K562 (cell line): ENCODE results near the gene MTTP. TPM values are rescaled to one million over a fixed set of nuclear protein-coding genes. Genes with fewer than 3 reads are reported as not detected.

ENCODE experiments used
- ATAC-seq: fragments of 200-7000 bp; cut with Tn5 transposase; 3 replicates; pipeline ENCODE4 v1.9.1; 2020; ENCODE audit warnings: moderate library complexity
- BruUV-seq: library from RNA; stranded (reverse); fragments of 400-500 nt; replicated peaks from 2 replicates; lab custom pipeline; 2021; lab: Mats Ljungman, UMichigan
- CTCF ChIA-PET: fragments of 300-600 bp; formaldehyde crosslinking; extraction: SDS; loops from one replicate; lab custom pipeline; 2021; ENCODE audit warnings: low intra/inter-chr PET ratio; lab: Yijun Ruan, JAX
- POLR2A ChIA-PET: fragments of 300-600, 350-650 bp; sonication (Branson Sonifier 250); formaldehyde crosslinking; extraction: SDS; loops from one replicate; lab custom pipeline; 2021; ENCODE audit warnings: antibody characterized with exemption, inconsistent platforms; lab: Yijun Ruan, JAX
- DNase-seq, 4 experiments: peaks; one replicate each; pipeline versions ENCODE4 v3.0.0 to v3.0.0-alpha.2; 2011 to 2018; ENCODE audit warnings: low spot score in 3 of 4, mixed read lengths in 3 of 4; ENCODE audit errors: extremely low read depth in 1 of 4
- FAIRE-seq: peaks from 2 replicates; lab custom pipeline; 2011; peaks lifted over from hg19 to GRCh38; lab: Jason Lieb, UNC
- H2AFZ ChIP-seq: 2 replicates; pipeline ENCODE4 v1.6.0; 2011; ENCODE audit warnings: low read depth, low read length, control low read depth, inconsistent platforms
- H3K27ac ChIP-seq: fragments of 200-600 bp; 3 replicates; pipeline ENCODE4 v1.8.0; 2011; ENCODE audit warnings: low read depth, mild to moderate bottlenecking, control low read depth, inconsistent platforms, low read length, moderate library complexity, mixed read lengths; ENCODE audit errors: extremely low read depth
- H3K27me3 ChIP-seq, 2 experiments: fragments of 300-600 bp in 1 of 2; 2 replicates in 1 of 2; 3 replicates in 1 of 2; pipeline versions ENCODE4 v1.6.0 to v1.8.0; 2011; ENCODE audit warnings: inconsistent platforms in 2 of 2, low read length in 2 of 2, mild to moderate bottlenecking in 1 of 2, mixed read lengths in 1 of 2, moderate library complexity in 1 of 2; ENCODE audit not compliant: control insufficient read depth in 2 of 2, insufficient read depth in 2 of 2
- H3K36me3 ChIP-seq: fragments of 300-600 bp; 3 replicates; pipeline ENCODE4 v1.8.0; 2011; ENCODE audit warnings: mild to moderate bottlenecking, low read length, inconsistent platforms; ENCODE audit not compliant: control insufficient read depth, insufficient read depth
- H3K4me1 ChIP-seq, 2 experiments: fragments of 200-600 bp in 1 of 2; replicated peaks in 1 of 2; 2 replicates in 1 of 2; 3 replicates in 1 of 2; pipeline versions ENCODE4 v1.5.1 to v1.8.0; 2011; ENCODE audit warnings: inconsistent platforms in 2 of 2, low read length in 2 of 2, mild to moderate bottlenecking in 1 of 2, mixed read lengths in 1 of 2, moderate library complexity in 1 of 2; ENCODE audit not compliant: control insufficient read depth in 2 of 2, insufficient read depth in 2 of 2
- H3K4me2 ChIP-seq: 2 replicates; pipeline ENCODE4 v1.6.1; 2011; ENCODE audit warnings: low read length, control low read depth, inconsistent platforms, mixed read lengths; ENCODE audit not compliant: insufficient read depth
- H3K4me3 ChIP-seq: fragments of 200-600 bp; sonication (generic), shearing (Covaris generic); 2 replicates; pipeline ENCODE4 v1.5.1; 2016; ENCODE audit warnings: control low read depth, inconsistent platforms
- H3K79me2 ChIP-seq: fragments of 200-600 bp; 3 replicates; pipeline ENCODE4 v1.8.0; 2011; ENCODE audit warnings: low read length, inconsistent platforms; ENCODE audit not compliant: control insufficient read depth, insufficient read depth
- H3K9ac ChIP-seq, 2 experiments: 2 replicates each; pipeline versions ENCODE4 v1.6.0 to v1.6.1; 2011; ENCODE audit warnings: low read depth in 2 of 2, low read length in 2 of 2, control low read depth in 1 of 2, inconsistent platforms in 1 of 2, mild to moderate bottlenecking in 1 of 2, mixed read lengths in 1 of 2; ENCODE audit not compliant: insufficient read depth in 1 of 2
- H3K9me1 ChIP-seq: one replicate; pipeline ENCODE4 v1.6.0; 2011; ENCODE audit warnings: inconsistent platforms, mild to moderate bottlenecking, low read length, moderate library complexity; ENCODE audit not compliant: control insufficient read depth, insufficient read depth
- H3K9me3 ChIP-seq: replicated peaks from 2 replicates; pipeline ENCODE4 v1.5.1; 2011; ENCODE audit warnings: low read depth, low read length, inconsistent platforms; ENCODE audit not compliant: control insufficient read depth, insufficient read depth
- H4K20me1 ChIP-seq: replicated peaks from 2 replicates; pipeline ENCODE4 v1.6.1; 2011; ENCODE audit warnings: low read length, inconsistent platforms, mixed read lengths; ENCODE audit not compliant: control insufficient read depth, insufficient read depth
- BRD9 ChIP-seq: fragments of 450-650 bp; IDR thresholded peaks from 2 replicates; pipeline ENCODE4 v1.6.1; 2018; ENCODE audit warnings: low read depth; ENCODE audit not compliant: partially characterized antibody
- E4F1 ChIP-seq: fragments of 250-450 bp; sonication (Bioruptor Pico); IDR thresholded peaks from 2 replicates; pipeline ENCODE4 v1.5.0; 2021; ENCODE audit warnings: mild to moderate bottlenecking, borderline replicate concordance
- ELK3 ChIP-seq: fragments of 450-650 bp; formaldehyde crosslinking; IDR thresholded peaks from 2 replicates; pipeline ENCODE4 v1.4.0; 2020; ENCODE audit warnings: mild to moderate bottlenecking
- EP300 ChIP-seq: IDR thresholded peaks from 2 replicates; pipeline ENCODE4 v1.6.1; 2012; ENCODE audit warnings: low read length, improper control_type of control experiment
- FOXA1 ChIP-seq: fragments of 450-650 bp; IDR thresholded peaks from 2 replicates; pipeline ENCODE4 v1.6.1; 2016; ENCODE audit warnings: mild to moderate bottlenecking, borderline replicate concordance
- HDAC2 ChIP-seq: fragments of 450-650 bp; IDR thresholded peaks from 2 replicates; pipeline ENCODE4 v1.6.1; 2016; ENCODE audit warnings: mild to moderate bottlenecking
- MAZ ChIP-seq, 2 experiments: fragments of 450-650 bp in 1 of 2; sonication (generic) in 1 of 2; formaldehyde crosslinking; IDR thresholded peaks in 1 of 2; conservative IDR thresholded peaks in 1 of 2; 2 replicates each; pipeline versions ENCODE4 v1.4.0 to v1.5.0; 2020; ENCODE audit warnings: mild to moderate bottlenecking in 1 of 2, missing genetic modification reagents in 1 of 2
- PCBP2 ChIP-seq: fragments of 200-400 bp; formaldehyde crosslinking; IDR thresholded peaks from 2 replicates; pipeline ENCODE4 v1.6.1; 2018; ENCODE audit warnings: low read length, low read depth, mild to moderate bottlenecking, moderate library complexity; ENCODE audit not compliant: poor library complexity, severe bottlenecking
- POLR3A ChIP-seq: IDR thresholded peaks from 2 replicates; pipeline ENCODE4 v1.6.1; 2011; ENCODE audit warnings: borderline replicate concordance, mild to moderate bottlenecking, moderate library complexity; ENCODE audit not compliant: insufficient read length, insufficient read depth; ENCODE audit errors: extremely low read depth
- SOX6 ChIP-seq: fragments of 450-650 bp; IDR thresholded peaks from 2 replicates; pipeline ENCODE4 v1.6.1; 2014; ENCODE audit warnings: mild to moderate bottlenecking
- ZBTB1 ChIP-seq: sonication (generic); formaldehyde crosslinking; IDR thresholded peaks from 2 replicates; pipeline ENCODE4 v1.8.1; 2023; ENCODE audit warnings: missing genetic modification reagents, low read depth, mild to moderate bottlenecking, borderline replicate concordance
- ZBTB9 ChIP-seq: fragments of 450-650 bp; formaldehyde crosslinking; IDR thresholded peaks from 2 replicates; pipeline ENCODE4 v1.4.0; 2020; ENCODE audit warnings: mild to moderate bottlenecking, moderate library complexity
- ZNF445 ChIP-seq: fragments of 250-450 bp; sonication (Bioruptor Pico); IDR thresholded peaks from 2 replicates; pipeline ENCODE4 v1.4.0; 2020; ENCODE audit warnings: low read depth, mild to moderate bottlenecking, moderate library complexity
- WGBS: fragments of 100-300 bp; shearing (Covaris generic); methylation state at CpG from one replicate; pipeline ENCODE4 v1.1.6; 2016; ENCODE audit warnings: low coverage, mixed read lengths; ENCODE audit not compliant: insufficient coverage; ENCODE audit errors: missing lambda C conversion rate; 5-methylcytosine and 5-hydroxymethylcytosine counted together
- in situ Hi-C: fragments of 300-500 bp; cut with MboI; formaldehyde crosslinking; loops from 4 replicates; pipeline ENCODE4 v1.15.0; 2018; ENCODE audit warnings: inconsistent platforms, mixed read lengths
- intact Hi-C: fragments of 100-400 bp; cut with micrococcal nuclease; formaldehyde crosslinking; loops from 2 replicates; pipeline ENCODE4 v1.14.2; 2022
- polyA plus RNA-seq, 8 experiments: library from polyadenylated mRNA; depleted of rRNA in 4 of 8; stranded (reverse) in 5 of 8; unstranded in 3 of 8; fragments of >200 nt; fragmentation: Nextera tagmentation in 2 of 8; fragmentation: Illumina TruSeq in 1 of 8; extraction: Ambion mirVana in 2 of 8; extraction: Trizol in 1 of 8; gene quantifications; 2 replicates each; pipeline versions ENCODE4 v1.2.1 to v1.2.3, GENCODE V29; 2011 to 2014; ENCODE audit warnings: inconsistent platforms in 1 of 8, missing spikeins in 1 of 8
- total RNA-seq, 7 experiments: library from RNA; depleted of rRNA in 6 of 7; stranded (reverse); fragments of >200 nt in 6 of 7; fragmentation: Illumina TruSeq in 2 of 7; extraction: Trizol in 2 of 7; gene quantifications; 2 replicates each; pipeline versions ENCODE4 v1.2.1 to v1.2.3, GENCODE V29; 2011 to 2021; ENCODE audit warnings: low replicate concordance in 1 of 7

The MTTP gene
- total and polyA plus RNA-seq, 9 of the 15 experiments (the other 6 are each of a cell fraction or from before 2014, with no cell fraction given): 0.01 to 0.29 (median 0.04) TPM; not detected in 2

- Histone ChIP-seq H3K4me1 (no peaks in the 10 kb centered on the region), H3K4me2 (no peak overlapping the region), H3K9me3 (no peaks in the 10 kb centered on the region), H3K4me3 (no peak overlapping the region), H3K27me3 (no peaks in the 10 kb centered on the region), H3K9me1 (no peaks in the 10 kb centered on the region), H3K9ac (no peak overlapping the region), H3K79me2 (no peaks in the 10 kb centered on the region), H2AFZ (no peak overlapping the region), H3K27ac (no peak overlapping the region), H3K36me3 (no peaks in the 10 kb centered on the region), H4K20me1 (no peaks in the 10 kb centered on the region)
- TF ChIP-seq ZNF445 (CRISPR knock-in tag) (no peak), SOX6 (no peak), PCBP2 (no peak), MAZ (CRISPR knock-in tag; conservative IDR thresholded peaks at IDR 0.05 in 1 of 2, IDR thresholded peaks at IDR 0.05 in 1 of 2) (no peak), BRD9 (no peak), POLR3A (no peak), FOXA1 (no peak), EP300 (no peak), E4F1 (CRISPR knock-in tag) (no peak), ELK3 (CRISPR knock-in tag) (no peak), ZBTB9 (CRISPR knock-in tag) (no peak), ZBTB1 (CRISPR knock-in tag) (no peak), HDAC2 (no peak)
- FAIRE-seq: no peak
- in situ Hi-C loops: no loop called here
- 0% methylated on average over 1 of the region's 1 CpG for WGBS
- ChIA-PET CTCF (no interaction called here), POLR2A (no interaction called here)
- DNase-seq: no peak
- BruUV-seq: no TSS peak
- no peak for ATAC-seq
- intact Hi-C loops: no loop called here
Observed at GRCh38 chr4:99634742-99635360, 60.2 kb downstream of the MTTP start.
